GM18517 (cell line): ENCODE measurements around the gene HRH1.

Experiments used
- ATAC-seq: cut with Tn5 transposase; IDR thresholded peaks from one replicate; pipeline ENCODE4 v1.9.1; 2021; ENCODE audit warnings: mild to moderate bottlenecking, moderate library complexity; ENCODE audit not compliant: unreplicated experiment

The HRH1 gene

DNA sequence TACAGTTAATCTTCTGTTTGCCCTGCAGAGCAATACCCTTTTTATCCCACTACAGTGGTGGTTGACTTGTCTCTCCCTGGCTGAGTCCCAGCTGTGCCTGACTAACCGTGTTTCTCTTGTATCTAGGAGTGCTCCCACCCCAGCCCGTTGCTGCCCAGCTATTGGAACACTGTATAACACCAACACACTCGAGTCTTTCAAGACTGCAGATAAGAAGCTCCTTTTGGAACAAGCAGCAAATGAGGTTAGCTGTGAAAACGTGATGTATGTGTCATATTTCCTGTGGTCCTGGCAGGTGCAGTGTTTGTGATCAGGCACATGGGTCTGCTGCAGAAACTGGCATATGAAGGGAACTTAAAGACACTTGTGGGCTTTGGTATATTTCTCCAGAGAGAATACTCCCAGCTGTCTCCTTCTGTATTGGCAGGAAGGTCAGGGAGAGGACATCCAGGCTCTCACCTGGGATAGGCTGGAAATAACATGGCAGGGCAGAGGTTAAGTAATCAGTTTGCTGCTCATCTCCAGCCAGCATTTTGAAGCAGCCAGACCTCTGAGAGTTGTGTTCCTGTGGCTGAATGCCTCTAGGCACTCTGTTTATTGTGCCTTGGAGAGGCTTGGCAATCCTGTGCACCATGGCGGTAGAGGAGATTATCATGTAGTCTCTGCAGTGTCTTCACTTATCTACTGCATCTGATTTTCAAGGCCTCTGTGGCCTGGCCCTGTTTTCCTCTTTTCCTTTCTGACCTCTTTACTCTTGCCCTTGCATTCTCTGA, 152.7 kb downstream of the HRH1 start:
- no peak for ATAC-seq

DNA sequence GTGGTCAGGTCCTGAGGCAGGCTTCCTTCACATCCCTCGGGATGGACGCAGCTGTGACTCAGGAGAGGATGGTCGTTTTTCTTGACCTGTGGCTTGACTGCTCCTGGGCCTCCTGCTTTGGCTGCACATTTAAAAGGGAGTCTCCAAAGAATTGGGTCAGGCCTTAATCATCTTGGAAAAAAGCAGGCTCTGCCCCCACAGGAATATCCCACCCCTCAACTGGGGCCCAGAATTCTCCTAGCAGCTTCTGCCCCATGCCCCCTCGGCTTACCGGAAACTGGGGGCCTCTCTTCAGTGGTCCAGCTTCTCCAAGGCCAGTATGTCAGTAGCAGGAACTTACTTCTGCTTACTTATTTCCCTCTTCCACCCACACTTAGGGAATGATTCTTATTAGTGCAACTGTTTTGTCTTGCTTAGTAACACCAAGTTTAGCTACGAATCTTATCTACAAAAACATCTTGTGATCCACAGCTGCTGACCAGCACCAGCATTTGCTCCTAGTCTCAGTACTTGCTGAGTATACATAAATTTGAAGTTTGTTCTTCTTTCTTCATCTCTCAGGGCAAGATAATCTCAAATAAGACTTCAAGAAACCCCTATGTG, 153.6 kb downstream of the HRH1 start:
- no peak for ATAC-seq

DNA sequence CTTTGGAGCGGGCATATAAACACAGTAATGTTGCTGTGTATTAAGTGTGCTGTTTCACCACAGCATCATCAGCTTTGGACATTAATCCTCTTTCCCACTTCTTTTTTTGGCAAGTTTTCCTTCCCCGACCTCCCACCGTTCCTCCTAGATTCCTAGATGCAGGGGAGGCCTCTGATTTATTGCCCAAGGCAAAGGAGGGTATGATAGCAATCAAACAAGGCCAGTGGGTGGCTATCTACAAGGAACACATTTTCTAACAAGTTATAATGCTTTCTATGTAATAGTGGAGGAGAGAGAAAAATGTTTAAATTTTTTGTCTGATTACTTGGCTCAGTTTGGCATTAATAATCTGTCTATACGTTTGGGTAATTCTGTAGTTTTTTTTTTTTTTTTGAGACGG, 156.0 kb downstream of the HRH1 start:
- ATAC-seq = no peak

DNA sequence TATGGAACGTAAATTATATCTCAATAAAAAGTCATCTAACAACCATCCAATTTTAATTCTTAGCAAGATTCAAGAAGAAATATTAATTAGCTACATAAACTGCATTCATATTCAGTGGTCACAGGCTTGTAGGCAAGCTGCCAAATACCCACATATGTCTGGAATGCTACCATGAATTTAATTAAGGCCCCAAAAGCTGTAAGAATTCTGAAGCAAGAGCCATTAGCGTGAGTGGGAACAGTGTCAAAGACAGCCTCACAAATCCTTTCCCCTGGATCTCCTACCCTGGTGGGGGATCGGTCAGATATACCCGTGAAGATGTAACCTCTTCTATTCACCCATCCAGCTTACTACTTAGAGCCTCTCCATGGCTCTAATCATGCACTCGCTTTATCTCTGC, 157.9 kb downstream of the HRH1 start:
- no peak for ATAC-seq
